Progenitor cell of endocrine pancreas (in vitro differentiated cells): Measurements from ENCODE around the gene NUP188. TPM values are rescaled to one million over a fixed set of nuclear protein-coding genes. Genes with fewer than 3 reads are reported as not detected.
A peak's percentile ranks its signal among the peaks of the same experiment; 100 is the strongest.
"Not testable (repeated sequence)": the region's sequence is repeated elsewhere in the genome, so short reads cannot be mapped to it uniquely, and the experiment has no call there.

Experiments
- DNase-seq: peaks from one replicate; pipeline ENCODE4 v3.0.0; 2021; ENCODE audit warnings: low spot score; ENCODE audit not compliant: unreplicated experiment
- H3K27ac Mint-ChIP-seq: 2 replicates; pipeline ENCODE4 v1.8.0; 2021; ENCODE audit warnings: mild to moderate bottlenecking, moderate library complexity, mixed read lengths
- H3K27me3 Mint-ChIP-seq: 2 replicates; pipeline ENCODE4 v1.8.0; 2021; ENCODE audit warnings: mixed read lengths
- H3K36me3 Mint-ChIP-seq: 2 replicates; pipeline ENCODE4 v1.8.0; 2022; ENCODE audit warnings: mixed read lengths; ENCODE audit not compliant: insufficient read depth
- H3K4me1 Mint-ChIP-seq: 2 replicates; pipeline ENCODE4 v1.8.0; 2021; ENCODE audit warnings: low read depth, mixed read lengths
- H3K4me3 Mint-ChIP-seq: 2 replicates; pipeline ENCODE4 v1.8.0; 2021; ENCODE audit warnings: low read depth, mild to moderate bottlenecking, moderate library complexity, mixed read lengths
- H3K9me3 Mint-ChIP-seq: 2 replicates; pipeline ENCODE4 v1.8.0; 2021; ENCODE audit warnings: low read depth, mixed read lengths
- total RNA-seq: library from RNA; stranded (reverse); gene quantifications from 2 replicates; pipeline ENCODE4 v1.2.1, GENCODE V29; 2021
- TF ChIP-seq, protein P1 (sequence below): fragments of 200-600 bp; sonication (generic); IDR thresholded peaks from one replicate; pipeline ENCODE4 v1.5.0; 2021; ENCODE audit warnings: antibody characterized with exemption, mild to moderate bottlenecking; ENCODE audit not compliant: unreplicated experiment

NUP188 gene
- total RNA-seq, 1 donor from 2014 or later: 74.8 TPM

GRCh38 chr9:128940946-128941755 lies 6.3 kb upstream of the NUP188 start:
- H3K9me3 Mint-ChIP-seq: no peaks in the 10 kb centered on the region
- no peaks in the 10 kb centered on the region for H3K27me3 Mint-ChIP-seq
- H3K27ac Mint-ChIP-seq: no peak overlapping the region
- no peak overlapping the region for H3K4me3 Mint-ChIP-seq
- H3K36me3 Mint-ChIP-seq: peaks cover 4% of the 10 kb centered on the region
- peaks cover 4% of the 10 kb centered on the region for H3K4me1 Mint-ChIP-seq
- no peak for DNase-seq
- TF ChIP-seq, protein P1, sequence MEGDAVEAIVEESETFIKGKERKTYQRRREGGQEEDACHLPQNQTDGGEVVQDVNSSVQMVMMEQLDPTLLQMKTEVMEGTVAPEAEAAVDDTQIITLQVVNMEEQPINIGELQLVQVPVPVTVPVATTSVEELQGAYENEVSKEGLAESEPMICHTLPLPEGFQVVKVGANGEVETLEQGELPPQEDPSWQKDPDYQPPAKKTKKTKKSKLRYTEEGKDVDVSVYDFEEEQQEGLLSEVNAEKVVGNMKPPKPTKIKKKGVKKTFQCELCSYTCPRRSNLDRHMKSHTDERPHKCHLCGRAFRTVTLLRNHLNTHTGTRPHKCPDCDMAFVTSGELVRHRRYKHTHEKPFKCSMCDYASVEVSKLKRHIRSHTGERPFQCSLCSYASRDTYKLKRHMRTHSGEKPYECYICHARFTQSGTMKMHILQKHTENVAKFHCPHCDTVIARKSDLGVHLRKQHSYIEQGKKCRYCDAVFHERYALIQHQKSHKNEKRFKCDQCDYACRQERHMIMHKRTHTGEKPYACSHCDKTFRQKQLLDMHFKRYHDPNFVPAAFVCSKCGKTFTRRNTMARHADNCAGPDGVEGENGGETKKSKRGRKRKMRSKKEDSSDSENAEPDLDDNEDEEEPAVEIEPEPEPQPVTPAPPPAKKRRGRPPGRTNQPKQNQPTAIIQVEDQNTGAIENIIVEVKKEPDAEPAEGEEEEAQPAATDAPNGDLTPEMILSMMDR: no peak

- Mint-ChIP-seq H3K9me3 (no peaks in the 10 kb centered on the region), H3K4me3 (no peak overlapping the region), H3K36me3 (peaks cover 6% of the 10 kb centered on the region), H3K27ac (peak overlapping the region; percentile 71), H3K27me3 (no peaks in the 10 kb centered on the region), H3K4me1 (peaks cover 12% of the 10 kb centered on the region)
- TF ChIP-seq, protein P1: no peak
- DNase-seq: no peak
These were observed 3.5 kb upstream of the NUP188 start for GRCh38 chr9:128943832-128944620.

GRCh38 chr9:128944966-128945365 lies 2.5 kb upstream of the NUP188 start:
- H3K27me3 Mint-ChIP-seq, H3K4me3 Mint-ChIP-seq, H3K9me3 Mint-ChIP-seq, DNase-seq, H3K36me3 Mint-ChIP-seq, H3K27ac Mint-ChIP-seq: not testable (repeated sequence)
- peaks cover 12% of the 10 kb centered on the region for H3K4me1 Mint-ChIP-seq

DNA sequence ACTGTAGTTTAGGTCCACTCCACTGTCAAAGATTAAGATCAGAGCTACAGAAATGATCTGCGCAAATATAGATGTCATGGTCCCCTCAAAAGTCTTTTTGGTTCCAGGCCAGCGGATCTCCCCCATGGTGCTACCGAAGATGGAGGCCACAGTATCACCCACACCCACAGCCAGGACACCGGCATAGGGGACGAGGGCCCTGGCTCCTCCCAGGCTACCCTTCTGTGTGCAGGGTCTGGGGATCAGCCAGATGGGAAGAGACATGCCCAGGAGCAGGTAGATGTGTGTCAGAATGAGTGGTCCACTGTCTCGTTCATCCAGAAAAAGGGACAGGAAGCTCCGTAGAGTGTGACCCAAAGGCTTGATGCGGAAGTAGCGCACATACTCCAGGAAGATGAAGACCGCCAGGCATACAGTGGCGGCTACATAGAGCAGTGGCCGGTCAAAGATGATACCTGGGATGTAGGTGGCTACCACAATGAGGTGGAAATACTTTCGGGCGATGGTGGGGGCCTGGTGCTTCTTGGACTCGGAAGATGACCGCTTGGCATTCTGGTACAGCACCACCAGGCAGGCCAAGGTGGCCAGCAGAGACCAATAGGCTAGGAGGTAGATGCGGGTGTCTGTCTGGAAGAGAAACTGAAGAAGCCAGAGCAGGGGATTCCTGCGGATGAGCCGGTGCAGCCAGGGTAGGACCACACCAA lies 1.5 kb upstream of the NUP188 start:
- TF ChIP-seq, protein P1: no peak
- peaks cover 12% of the 10 kb centered on the region for H3K4me1 Mint-ChIP-seq
- no peaks in the 10 kb centered on the region for H3K27me3 Mint-ChIP-seq
- H3K9me3 Mint-ChIP-seq: no peaks in the 10 kb centered on the region
- H3K4me3 Mint-ChIP-seq: peak overlapping the region; percentile 91
- peak overlapping the region; percentile 33 for H3K27ac Mint-ChIP-seq
- DNase-seq: no peak
- H3K36me3 Mint-ChIP-seq: peaks cover 6% of the 10 kb centered on the region

DNA sequence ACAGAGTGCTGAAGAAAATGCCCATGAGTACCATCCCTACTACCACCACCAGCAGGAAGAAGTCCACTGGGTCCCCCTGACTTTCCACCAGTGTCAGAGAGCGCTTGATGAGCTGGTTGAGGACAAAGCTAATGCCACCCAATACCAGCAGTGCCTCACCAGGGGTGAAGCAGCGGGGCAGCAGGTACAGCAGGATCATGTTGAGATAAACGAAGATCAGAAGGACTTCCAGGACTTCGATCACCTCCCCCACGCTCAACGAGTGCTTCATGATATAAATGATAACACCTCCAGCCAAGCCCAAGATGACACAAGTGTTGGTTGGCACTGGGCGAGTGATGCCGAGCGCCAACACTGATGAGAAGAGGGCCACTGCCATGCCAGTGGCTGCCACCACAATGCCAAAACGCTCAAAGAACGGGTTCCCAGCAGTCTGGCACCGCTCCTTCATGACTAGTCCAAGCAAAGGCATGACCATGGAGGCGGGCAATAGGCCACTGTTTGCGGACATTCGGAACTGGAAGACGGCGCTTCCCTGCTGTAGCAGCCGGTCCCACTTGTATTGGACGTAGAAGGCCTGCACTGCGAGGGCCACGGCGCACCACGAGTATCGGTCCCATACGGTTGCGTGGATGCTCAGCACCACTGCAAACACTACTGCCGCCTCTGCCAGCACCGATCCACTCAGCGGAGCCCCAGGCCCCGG lies 775 bp upstream of the NUP188 start:
- Mint-ChIP-seq H3K9me3 (no peaks in the 10 kb centered on the region), H3K36me3 (peaks cover 7% of the 10 kb centered on the region), H3K27me3 (no peaks in the 10 kb centered on the region), H3K4me3 (peak overlapping the region; percentile 91), H3K4me1 (peaks cover 12% of the 10 kb centered on the region), H3K27ac (peak overlapping the region; percentile 94)
- no peak for DNase-seq
- TF ChIP-seq, protein P1: no peak
